T-helper 1 cell treated with Interleukin-12 subunit alpha and Interleukin-12 subunit beta and Interleukin-4 antibody, amounts not matched to agents 30 ng/mL and 1 ng/mL, for 36 hours (primary cell): ENCODE data around the gene WAC. TPM values are rescaled to one million over a fixed set of nuclear protein-coding genes. Genes with fewer than 3 reads are reported as not detected.
"Not testable (repeated sequence)": the region's sequence is repeated elsewhere in the genome, so short reads cannot be mapped to it uniquely, and the experiment has no call there.

Experiments
- intact Hi-C: fragments of 100-400 bp; cut with micrococcal nuclease; formaldehyde crosslinking; loops from one replicate; pipeline ENCODE4 v1.15.1; 2024
- total RNA-seq: library from RNA; stranded (reverse); gene quantifications from 2 replicates; pipeline ENCODE4 v1.2.3, GENCODE V29; 2022

WAC gene
- 143 and 156 TPM in 2 replicates for total RNA-seq

GRCh38 chr10:28532337-28533185, at the start of gene WAC:
TSS of gene WAC (plus strand) at chr10:28533118. CDS start at chr10:28533580, 462 bp downstream.
- intact Hi-C loops, result loop anchor here (1.0 to 5.0 kb wide), 12 partner anchors 100 to 1672 kb away; partner anchors contain the start of genes ABI1, ACBD5, ANKRD26 and BAMBI

GRCh38 chr10:28489206-28489605, 43.7 kb upstream of the WAC start:
- intact Hi-C loops, result no loop called here

- intact Hi-C loops, result not testable (repeated sequence)
Observed at GRCh38 chr10:28490256-28490865, 42.6 kb upstream of the WAC start.

- intact Hi-C loops, result no loop called here
Observed at GRCh38 chr10:28492116-28492920, 40.6 kb upstream of the WAC start.

- intact Hi-C loops, result no loop called here
Observed at GRCh38 chr10:28494420-28494819, 38.5 kb upstream of the WAC start.

GRCh38 chr10:28495084-28495483, 37.8 kb upstream of the WAC start:
- intact Hi-C loops, result no loop called here

GRCh38 chr10:28496017-28496416, 36.9 kb upstream of the WAC start:
- intact Hi-C loops, result no loop called here

GRCh38 chr10:28496481-28496961, 36.4 kb upstream of the WAC start:
- intact Hi-C loops, result no loop called here

- intact Hi-C loops, result no loop called here
Observed at GRCh38 chr10:28497313-28498126, 35.4 kb upstream of the WAC start.

- intact Hi-C loops, result not testable (repeated sequence)
Observed at GRCh38 chr10:28500203-28500602, 32.7 kb upstream of the WAC start.

GRCh38 chr10:28503114-28503513, 29.8 kb upstream of the WAC start:
- intact Hi-C loops, result no loop called here

GRCh38 chr10:28505359-28505959, 27.5 kb upstream of the WAC start:
- intact Hi-C loops, result no loop called here

- intact Hi-C loops, result no loop called here
Observed at GRCh38 chr10:28508304-28508925, 24.5 kb upstream of the WAC start.

- intact Hi-C loops, result no loop called here
Observed at GRCh38 chr10:28509286-28509685, 23.6 kb upstream of the WAC start.

GRCh38 chr10:28514648-28515047, 18.3 kb upstream of the WAC start:
- intact Hi-C loops, result no loop called here

- intact Hi-C loops, result no loop called here
Observed at GRCh38 chr10:28520346-28520745, 12.6 kb upstream of the WAC start.

- intact Hi-C loops, result not testable (repeated sequence)
Observed at GRCh38 chr10:28520828-28521227, 12.1 kb upstream of the WAC start.

- intact Hi-C loops, result not testable (repeated sequence)
Observed at GRCh38 chr10:28521961-28522360, 11.0 kb upstream of the WAC start.

- intact Hi-C loops, result no loop called here
Observed at GRCh38 chr10:28523725-28524252, 9.1 kb upstream of the WAC start.

- intact Hi-C loops, result loop anchor here (5.0 kb wide), 4 partner anchors 118 to 1428 kb away; partner anchors contain the start of genes ACBD5 and ANKRD26
Observed at GRCh38 chr10:28530751-28531150, 2.2 kb upstream of the WAC start.
